ENCODE measurements around the gene CIBAR2. TPM values are rescaled to one million over a fixed set of nuclear protein-coding genes. Genes with fewer than 3 reads are reported as not detected.

Gene CIBAR2
- total RNA-seq, 1 donor from 2014 or later, result not detected

- peaks cover 14% of the 10 kb centered on the region for H3K4me1 Mint-ChIP-seq (ENCODE audit: low read depth)
- H3K27ac Mint-ChIP-seq (ENCODE audit: unreplicated experiment), result no peak overlapping the region
- no peaks in the 10 kb centered on the region for H3K9me3 Mint-ChIP-seq (ENCODE audit: low read depth)
- no peaks in the 10 kb centered on the region for H3K36me3 Mint-ChIP-seq (ENCODE audit: low read depth)
- H3K27me3 Mint-ChIP-seq (ENCODE audit: low read depth), result no peaks in the 10 kb centered on the region
- H3K4me3 Mint-ChIP-seq (ENCODE audit: unreplicated experiment), result no peak overlapping the region
- DNase-seq (ENCODE audit: low spot score), result no peak
- TF ChIP-seq CTCF (IDR thresholded peaks at IDR 0.05), result no peak
These were observed 7.7 kb upstream of the CIBAR2 start for GRCh38 chr16:85120006-85120340.

- TF ChIP-seq CTCF (IDR thresholded peaks at IDR 0.05), result no peak
- Mint-ChIP-seq H3K4me1 (ENCODE audit: low read depth) (peaks cover 7% of the 10 kb centered on the region), H3K36me3 (ENCODE audit: low read depth) (no peaks in the 10 kb centered on the region), H3K27ac (ENCODE audit: unreplicated experiment) (no peak overlapping the region), H3K4me3 (ENCODE audit: unreplicated experiment) (no peak overlapping the region), H3K27me3 (ENCODE audit: low read depth) (peaks cover 7% of the 10 kb centered on the region), H3K9me3 (ENCODE audit: low read depth) (no peaks in the 10 kb centered on the region)
- no peak for DNase-seq (ENCODE audit: low spot score)
These were observed 5.1 kb upstream of the CIBAR2 start for GRCh38 chr16:85117418-85117817.

- Mint-ChIP-seq H3K36me3 (ENCODE audit: low read depth) (no peaks in the 10 kb centered on the region), H3K4me1 (ENCODE audit: low read depth) (peaks cover 7% of the 10 kb centered on the region), H3K27ac (ENCODE audit: unreplicated experiment) (peak overlapping the region; percentile 94), H3K9me3 (ENCODE audit: low read depth) (no peaks in the 10 kb centered on the region), H3K27me3 (ENCODE audit: low read depth) (peaks cover 7% of the 10 kb centered on the region), H3K4me3 (ENCODE audit: unreplicated experiment) (peak overlapping the region; percentile 59)
- peak; percentile 95 for TF ChIP-seq CTCF (IDR thresholded peaks at IDR 0.05)
- no peak for DNase-seq (ENCODE audit: low spot score)
These were observed 2.8 kb upstream of the CIBAR2 start for GRCh38 chr16:85114909-85115567.

GRCh38 chr16:85113913-85114312 is 1.6 kb upstream of the CIBAR2 start:
- no peaks in the 10 kb centered on the region for H3K36me3 Mint-ChIP-seq (ENCODE audit: low read depth)

GRCh38 chr16:85113168-85113733 is 979 bp upstream of the CIBAR2 start:
- no peak for DNase-seq (ENCODE audit: low spot score)
- Mint-ChIP-seq H3K4me1 (ENCODE audit: low read depth) (peaks cover 7% of the 10 kb centered on the region), H3K4me3 (ENCODE audit: unreplicated experiment) (no peak overlapping the region), H3K27me3 (ENCODE audit: low read depth) (peaks cover 7% of the 10 kb centered on the region), H3K36me3 (ENCODE audit: low read depth) (no peaks in the 10 kb centered on the region), H3K27ac (ENCODE audit: unreplicated experiment) (no peak overlapping the region), H3K9me3 (ENCODE audit: low read depth) (no peaks in the 10 kb centered on the region)
- no peak for TF ChIP-seq CTCF (IDR thresholded peaks at IDR 0.05)

More at GRCh38 chr16:85113913-85114312, 1.6 kb upstream of the CIBAR2 start:
- Mint-ChIP-seq H3K27ac (ENCODE audit: unreplicated experiment) (no peak overlapping the region), H3K4me3 (ENCODE audit: unreplicated experiment) (no peak overlapping the region), H3K9me3 (ENCODE audit: low read depth) (no peaks in the 10 kb centered on the region), H3K27me3 (ENCODE audit: low read depth) (peaks cover 7% of the 10 kb centered on the region), H3K4me1 (ENCODE audit: low read depth) (peaks cover 7% of the 10 kb centered on the region)
- DNase-seq (ENCODE audit: low spot score), result no peak
- no peak for TF ChIP-seq CTCF (IDR thresholded peaks at IDR 0.05)
